K562 (cell line): Measurements from ENCODE around the gene SCAMP3. TPM values are rescaled to one million over a fixed set of nuclear protein-coding genes. Genes with fewer than 3 reads are reported as not detected.
A peak's percentile ranks its signal among the peaks of the same experiment; 100 is the strongest.

ENCODE experiments used
- BHLHE40 ChIP-seq: IDR thresholded peaks from 2 replicates; pipeline ENCODE4 v1.6.1; 2011; ENCODE audit warnings: low read length, improper control_type of control experiment
- CBX3 ChIP-seq, 2 experiments: IDR thresholded peaks; 1 replicate in 1 of 2; 2 replicates in 1 of 2; pipeline ENCODE4 v1.6.1; 2012; ENCODE audit warnings: inconsistent platforms in 2 of 2, low read length in 2 of 2, borderline replicate concordance in 1 of 2, control low read depth in 1 of 2
- MYC ChIP-seq, 2 experiments: fragments of 250-450 bp in 1 of 2; sonication (Bioruptor Pico) in 1 of 2; IDR thresholded peaks; 2 replicates each; pipeline versions ENCODE4 v1.5.1 to v1.6.1; 2012 to 2021; ENCODE audit warnings: low read depth in 2 of 2, borderline replicate concordance in 1 of 2, improper control_type of control experiment in 1 of 2, low read length in 1 of 2, mild to moderate bottlenecking in 1 of 2, moderate library complexity in 1 of 2
- NR2C2 ChIP-seq, 2 experiments: fragments of 200-800 bp in 1 of 2; sonication (Bioruptor generic) in 1 of 2; sonication (generic) in 1 of 2; formaldehyde crosslinking in 1 of 2; IDR thresholded peaks; 2 replicates each; pipeline versions ENCODE4 v1.6.1 to v1.8.0; 2016 to 2022; ENCODE audit warnings: mild to moderate bottlenecking in 1 of 2, missing compliant biosample characterization in 1 of 2, missing genetic modification characterization in 1 of 2, missing genetic modification reagents in 1 of 2
- NR4A1 ChIP-seq, 2 experiments: fragments of 250-450 bp in 1 of 2; fragments of 450-650 bp in 1 of 2; sonication (Bioruptor Pico) in 1 of 2; IDR thresholded peaks; 2 replicates each; pipeline versions ENCODE4 v1.4.0 to v1.6.1; 2016 to 2020; ENCODE audit warnings: mild to moderate bottlenecking in 2 of 2, missing compliant biosample characterization in 1 of 2, missing genetic modification characterization in 1 of 2, moderate library complexity in 1 of 2
- PML ChIP-seq: IDR thresholded peaks from 2 replicates; pipeline ENCODE4 v1.6.1; 2012; ENCODE audit warnings: low read length, inconsistent platforms
- TAF7 ChIP-seq: fragments of 450-650 bp; IDR thresholded peaks from 2 replicates; pipeline ENCODE4 v1.6.1; 2016; ENCODE audit warnings: missing genetic modification characterization, missing compliant biosample characterization
- TBP ChIP-seq: optimal IDR thresholded peaks from 2 replicates; pipeline ENCODE3; 2011; ENCODE audit warnings: low read depth, low read length, improper control_type of control experiment
- TRIM28 ChIP-seq: fragments of 450-650 bp; IDR thresholded peaks from 2 replicates; pipeline ENCODE4 v1.6.1; 2017
- YBX1 ChIP-seq: fragments of 450-650 bp; IDR thresholded peaks from 2 replicates; pipeline ENCODE4 v1.7.1; 2016; ENCODE audit warnings: mild to moderate bottlenecking
- ZC3H11A ChIP-seq: IDR thresholded peaks from 2 replicates; pipeline ENCODE4 v1.6.1; 2012; ENCODE audit warnings: low read depth, low read length, improper control_type of control experiment
- ZKSCAN8 ChIP-seq: fragments of 200-800 bp; sonication (Bioruptor generic); IDR thresholded peaks from 2 replicates; pipeline ENCODE4 v1.6.1; 2016; ENCODE audit warnings: missing genetic modification characterization, missing compliant biosample characterization
- ZNF12 ChIP-seq: sonication (generic); formaldehyde crosslinking; IDR thresholded peaks from 2 replicates; pipeline ENCODE4 v1.4.0; 2020; ENCODE audit warnings: mild to moderate bottlenecking, missing genetic modification reagents
- polyA plus RNA-seq, 8 experiments: library from polyadenylated mRNA; depleted of rRNA in 4 of 8; stranded (reverse) in 5 of 8; unstranded in 3 of 8; fragments of >200 nt; fragmentation: Nextera tagmentation in 2 of 8; fragmentation: Illumina TruSeq in 1 of 8; extraction: Ambion mirVana in 2 of 8; extraction: Trizol in 1 of 8; gene quantifications; 2 replicates each; pipeline versions ENCODE4 v1.2.1 to v1.2.3, GENCODE V29; 2011 to 2014; ENCODE audit warnings: inconsistent platforms in 1 of 8, missing spikeins in 1 of 8
- total RNA-seq, 7 experiments: library from RNA; depleted of rRNA in 6 of 7; stranded (reverse); fragments of >200 nt in 6 of 7; fragmentation: Illumina TruSeq in 2 of 7; extraction: Trizol in 2 of 7; gene quantifications; 2 replicates each; pipeline versions ENCODE4 v1.2.1 to v1.2.3, GENCODE V29; 2011 to 2021; ENCODE audit warnings: low replicate concordance in 1 of 7
- TF ChIP-seq, protein P1 (sequence below): fragments of 450-650 bp; IDR thresholded peaks from 2 replicates; pipeline ENCODE4 v1.6.1; 2016
- TF ChIP-seq, protein P2 (sequence below): fragments of 250-450 bp; sonication (Bioruptor Pico); IDR thresholded peaks from 2 replicates; pipeline ENCODE4 v1.4.0; 2020

The SCAMP3 gene
- total and polyA plus RNA-seq, 9 of the 15 experiments (the other 6 are each of a cell fraction or from before 2014, with no cell fraction given) = 14.2 to 131 (median 86.1) TPM

DNA sequence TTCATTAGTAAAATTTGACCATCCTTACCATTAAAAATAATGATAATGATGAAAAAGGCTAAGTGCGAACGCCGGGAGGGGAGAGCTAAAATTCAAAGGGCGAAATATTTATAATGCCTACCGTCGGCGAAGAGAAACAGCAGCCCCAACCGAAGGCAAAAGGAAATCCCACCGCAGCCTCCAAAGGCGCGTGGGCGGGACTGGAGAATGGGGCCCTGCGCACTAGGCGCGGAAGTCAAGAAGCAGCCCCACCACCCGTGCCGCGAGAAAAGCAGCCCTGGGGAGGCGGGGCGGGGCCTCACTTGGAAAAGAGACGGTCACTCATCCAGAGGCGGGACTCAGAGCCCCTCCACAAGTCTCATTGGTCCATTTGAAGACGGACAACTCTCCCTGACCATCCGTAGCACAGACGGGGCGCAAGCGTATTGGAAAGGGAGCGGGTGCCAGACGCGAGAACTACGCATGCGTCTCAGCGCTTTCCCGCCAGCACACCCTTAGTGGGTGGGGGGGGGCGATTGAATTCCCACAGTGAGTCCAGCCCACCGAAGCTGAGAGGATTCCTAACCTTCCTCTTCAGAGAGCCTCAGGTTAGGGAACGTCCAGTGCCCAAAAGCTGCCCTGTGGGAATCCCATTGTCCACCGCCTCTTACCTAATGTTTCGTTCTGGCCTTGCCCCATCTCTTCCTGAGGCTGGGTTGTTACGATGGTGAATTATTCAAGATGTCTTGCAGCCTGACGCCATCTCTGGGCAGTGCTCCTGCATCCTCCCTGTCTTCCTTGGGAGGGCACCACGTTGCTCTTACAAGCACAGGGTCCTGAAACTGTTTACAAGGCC lies 34.7 kb downstream of the SCAMP3 start (continued):
- TF ChIP-seq NR2C2 (CRISPR knock-in tag; IDR thresholded peaks at IDR 0.05) (peak; percentile 60; the same call in 1 of the 2 replicates), NR2C2 (tag; IDR thresholded peaks at IDR 0.05) (no peak), CBX3 (IDR thresholded peaks at IDR 0.05; ENCODE audit: borderline replicate concordance in 1 of 2, low read length in 2 of 2) (no peak), MYC (IDR thresholded peaks at IDR 0.05; ENCODE audit: low read depth, low read length) (peak; percentile 86), MYC (CRISPR knock-in tag; IDR thresholded peaks at IDR 0.05; ENCODE audit: borderline replicate concordance, low read depth) (no peak), ZKSCAN8 (no peak), ZNF12 (CRISPR knock-in tag) (no peak), NR4A1 (CRISPR knock-in tag; IDR thresholded peaks at IDR 0.05) (0 out of 2 replicates have a peak, but pooled peaks have one; percentile 68), NR4A1 (tag; IDR thresholded peaks at IDR 0.05) (no peak; the same call in 1 of the 2 replicates), TBP (peak; percentile 86), TAF7 (tag) (peak; percentile 85), YBX1 (no peak), BHLHE40 (peak; percentile 80), PML (peak; percentile 81), ZC3H11A (no peak), TRIM28 (0 out of 2 replicates have a peak, but pooled peaks have one; percentile 18)
- TF ChIP-seq, protein P1, sequence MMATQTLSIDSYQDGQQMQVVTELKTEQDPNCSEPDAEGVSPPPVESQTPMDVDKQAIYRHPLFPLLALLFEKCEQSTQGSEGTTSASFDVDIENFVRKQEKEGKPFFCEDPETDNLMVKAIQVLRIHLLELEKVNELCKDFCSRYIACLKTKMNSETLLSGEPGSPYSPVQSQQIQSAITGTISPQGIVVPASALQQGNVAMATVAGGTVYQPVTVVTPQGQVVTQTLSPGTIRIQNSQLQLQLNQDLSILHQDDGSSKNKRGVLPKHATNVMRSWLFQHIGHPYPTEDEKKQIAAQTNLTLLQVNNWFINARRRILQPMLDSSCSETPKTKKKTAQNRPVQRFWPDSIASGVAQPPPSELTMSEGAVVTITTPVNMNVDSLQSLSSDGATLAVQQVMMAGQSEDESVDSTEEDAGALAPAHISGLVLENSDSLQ = peak; percentile 99
- TF ChIP-seq, protein P2, sequence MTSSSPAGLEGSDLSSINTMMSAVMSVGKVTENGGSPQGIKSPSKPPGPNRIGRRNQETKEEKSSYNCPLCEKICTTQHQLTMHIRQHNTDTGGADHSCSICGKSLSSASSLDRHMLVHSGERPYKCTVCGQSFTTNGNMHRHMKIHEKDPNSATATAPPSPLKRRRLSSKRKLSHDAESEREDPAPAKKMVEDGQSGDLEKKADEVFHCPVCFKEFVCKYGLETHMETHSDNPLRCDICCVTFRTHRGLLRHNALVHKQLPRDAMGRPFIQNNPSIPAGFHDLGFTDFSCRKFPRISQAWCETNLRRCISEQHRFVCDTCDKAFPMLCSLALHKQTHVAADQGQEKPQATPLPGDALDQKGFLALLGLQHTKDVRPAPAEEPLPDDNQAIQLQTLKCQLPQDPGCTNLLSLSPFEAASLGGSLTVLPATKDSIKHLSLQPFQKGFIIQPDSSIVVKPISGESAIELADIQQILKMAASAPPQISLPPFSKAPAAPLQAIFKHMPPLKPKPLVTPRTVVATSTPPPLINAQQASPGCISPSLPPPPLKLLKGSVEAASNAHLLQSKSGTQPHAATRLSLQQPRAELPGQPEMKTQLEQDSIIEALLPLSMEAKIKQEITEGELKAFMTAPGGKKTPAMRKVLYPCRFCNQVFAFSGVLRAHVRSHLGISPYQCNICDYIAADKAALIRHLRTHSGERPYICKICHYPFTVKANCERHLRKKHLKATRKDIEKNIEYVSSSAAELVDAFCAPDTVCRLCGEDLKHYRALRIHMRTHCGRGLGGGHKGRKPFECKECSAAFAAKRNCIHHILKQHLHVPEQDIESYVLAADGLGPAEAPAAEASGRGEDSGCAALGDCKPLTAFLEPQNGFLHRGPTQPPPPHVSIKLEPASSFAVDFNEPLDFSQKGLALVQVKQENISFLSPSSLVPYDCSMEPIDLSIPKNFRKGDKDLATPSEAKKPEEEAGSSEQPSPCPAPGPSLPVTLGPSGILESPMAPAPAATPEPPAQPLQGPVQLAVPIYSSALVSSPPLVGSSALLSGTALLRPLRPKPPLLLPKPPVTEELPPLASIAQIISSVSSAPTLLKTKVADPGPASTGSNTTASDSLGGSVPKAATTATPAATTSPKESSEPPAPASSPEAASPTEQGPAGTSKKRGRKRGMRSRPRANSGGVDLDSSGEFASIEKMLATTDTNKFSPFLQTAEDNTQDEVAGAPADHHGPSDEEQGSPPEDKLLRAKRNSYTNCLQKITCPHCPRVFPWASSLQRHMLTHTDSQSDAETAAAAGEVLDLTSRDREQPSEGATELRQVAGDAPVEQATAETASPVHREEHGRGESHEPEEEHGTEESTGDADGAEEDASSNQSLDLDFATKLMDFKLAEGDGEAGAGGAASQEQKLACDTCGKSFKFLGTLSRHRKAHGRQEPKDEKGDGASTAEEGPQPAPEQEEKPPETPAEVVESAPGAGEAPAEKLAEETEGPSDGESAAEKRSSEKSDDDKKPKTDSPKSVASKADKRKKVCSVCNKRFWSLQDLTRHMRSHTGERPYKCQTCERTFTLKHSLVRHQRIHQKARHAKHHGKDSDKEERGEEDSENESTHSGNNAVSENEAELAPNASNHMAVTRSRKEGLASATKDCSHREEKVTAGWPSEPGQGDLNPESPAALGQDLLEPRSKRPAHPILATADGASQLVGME (CRISPR knock-in tag) = 0 out of 2 replicates have a peak, but pooled peaks have one; percentile 15
